Measurements from ENCODE around the gene ROBO1.

Gene ROBO1

DNA sequence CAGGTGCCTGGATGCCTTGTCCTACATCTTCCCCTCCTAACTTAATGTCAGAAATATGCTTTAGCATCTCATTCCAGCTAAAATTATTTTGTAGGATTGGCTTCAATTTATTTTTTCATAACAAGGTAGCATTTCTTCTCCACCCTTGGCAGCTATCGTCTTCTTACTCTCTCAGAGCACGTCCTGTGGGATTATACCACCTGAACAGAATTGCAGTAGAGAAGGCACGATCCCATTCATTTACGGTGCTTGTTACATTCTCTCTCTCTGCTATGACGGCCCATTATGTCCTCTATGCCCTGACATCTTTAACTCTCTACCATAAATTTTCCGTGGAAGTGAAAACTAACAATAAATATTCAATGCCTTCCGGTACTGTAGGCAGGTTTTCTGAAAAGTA lies 103.3 kb downstream of the ROBO1 start:
- no peak for DNase-seq

DNA sequence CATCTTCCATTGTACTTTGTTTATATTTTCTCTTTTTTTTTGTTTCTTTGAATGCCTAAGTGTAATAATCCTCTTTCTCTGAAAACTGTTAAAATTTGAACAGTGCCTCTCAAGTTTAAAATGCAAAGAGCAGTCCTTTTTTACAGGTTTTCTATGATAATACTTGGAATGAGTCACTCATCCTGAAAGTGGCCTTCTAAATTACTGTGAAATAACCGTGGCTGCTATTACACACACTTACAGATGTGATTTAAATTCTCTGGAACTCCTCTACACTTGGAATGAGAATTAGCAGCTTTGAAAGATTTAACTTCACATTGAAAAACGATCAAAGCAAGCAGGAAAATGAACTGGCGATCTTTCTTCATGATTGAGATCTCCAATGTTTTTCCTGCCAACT lies 105.9 kb downstream of the ROBO1 start:
- DNase-seq = no peak

DNA sequence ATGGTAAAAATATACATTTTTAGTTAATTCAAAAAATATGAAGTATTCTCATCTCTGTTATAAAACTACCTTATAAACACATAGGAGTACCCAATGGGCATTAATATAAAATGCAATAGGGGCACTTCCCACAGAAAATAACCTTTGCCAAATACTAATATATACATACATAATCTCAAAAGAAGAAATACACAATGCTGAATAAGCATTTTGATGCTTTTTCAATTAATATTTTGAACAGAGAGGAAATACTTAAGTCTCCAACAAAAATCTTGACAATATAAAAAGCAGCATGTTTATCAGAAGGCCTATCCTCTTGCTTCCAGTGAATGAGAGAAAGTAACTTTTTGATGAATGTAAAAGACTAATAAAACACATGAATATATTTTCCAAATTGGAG lies 110.7 kb downstream of the ROBO1 start:
- no peak for DNase-seq

DNA sequence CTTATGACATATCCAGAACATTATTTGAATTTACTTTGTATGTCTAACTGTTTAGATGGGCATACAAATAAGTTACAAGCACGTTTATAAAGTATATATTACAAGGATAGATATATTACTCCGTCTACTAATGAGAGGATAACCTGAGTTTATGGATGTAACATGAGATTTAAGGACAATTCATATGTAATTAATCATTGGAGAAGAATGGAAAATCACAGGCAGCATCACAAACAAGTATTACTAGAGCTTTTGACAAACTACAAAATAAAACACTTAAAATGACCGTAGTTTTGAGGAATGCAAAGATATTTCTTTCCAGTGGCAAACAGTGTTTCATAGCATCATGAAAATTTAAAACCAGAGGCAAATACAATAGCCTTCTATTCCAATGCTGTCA lies 113.8 kb downstream of the ROBO1 start:
- DNase-seq = no peak

DNA sequence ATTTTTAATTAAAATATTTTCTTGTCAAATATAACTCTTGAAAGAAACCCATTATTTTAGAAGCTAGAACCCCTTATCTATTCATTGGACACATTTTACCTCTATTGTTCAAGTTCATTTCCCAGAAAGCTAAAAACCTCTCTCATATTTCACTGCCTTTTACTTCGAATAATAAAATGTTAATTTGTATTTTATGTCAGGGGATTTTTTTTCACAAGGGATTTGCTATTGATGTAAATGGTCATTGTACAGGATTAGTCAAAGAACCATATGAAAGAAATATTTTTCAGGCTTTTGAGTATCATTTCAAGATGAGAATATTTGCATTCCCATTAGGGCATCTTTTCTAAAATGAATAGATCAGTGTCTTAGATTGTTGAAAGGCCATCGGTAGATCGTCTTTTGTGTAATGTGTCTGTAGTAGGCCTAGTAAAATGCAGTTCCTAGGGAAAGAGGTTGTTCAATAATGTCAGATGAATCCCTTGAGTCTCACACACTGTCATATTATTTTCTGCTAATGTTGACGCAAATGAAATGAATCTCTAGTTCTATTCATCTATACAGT lies 114.5 kb downstream of the ROBO1 start:
- no peak for DNase-seq

DNA sequence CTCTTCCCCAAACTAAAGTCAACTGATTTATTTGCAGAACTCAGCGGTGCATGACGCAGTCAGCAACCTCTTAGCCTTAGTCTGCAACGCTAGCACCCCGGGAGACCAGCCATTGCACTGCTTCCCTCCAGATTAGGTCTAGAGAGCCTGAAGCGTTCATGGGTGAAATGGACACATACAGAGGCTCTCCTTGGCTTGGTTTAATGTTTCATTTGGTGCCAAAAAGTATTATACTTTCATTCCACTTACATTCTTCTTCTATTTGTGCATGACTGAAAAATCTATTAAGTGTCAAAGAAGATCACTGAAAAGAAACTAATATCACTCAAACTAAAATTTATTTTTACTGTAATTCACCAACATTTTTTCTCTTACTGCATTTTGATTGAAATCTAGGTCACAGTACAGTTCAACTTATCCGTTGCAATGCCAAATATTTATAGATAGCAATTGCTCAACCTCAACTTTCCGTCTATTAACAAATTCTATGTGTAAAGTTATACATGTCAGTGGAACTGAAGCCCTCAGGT lies 116.2 kb downstream of the ROBO1 start:
- no peak for DNase-seq

DNA sequence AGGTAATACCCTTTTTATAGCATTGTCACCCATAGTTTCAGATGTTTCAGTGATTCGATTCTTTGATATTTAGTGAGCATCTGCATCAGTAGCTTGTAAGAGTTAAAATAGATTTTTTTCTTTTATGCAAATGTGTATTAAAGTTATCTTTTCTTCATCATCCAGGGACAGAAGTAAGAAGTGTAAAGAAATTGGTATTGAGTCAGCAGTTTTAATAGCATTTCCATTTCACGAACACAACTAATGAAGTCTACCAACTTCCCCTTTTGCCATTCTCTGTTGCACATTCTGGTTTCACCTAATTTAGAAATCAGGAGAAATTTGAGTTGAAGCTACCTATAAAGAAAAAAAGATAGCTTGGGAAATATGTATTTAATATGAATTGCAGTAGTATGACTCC lies 127.9 kb downstream of the ROBO1 start:
- DNase-seq = no peak

DNA sequence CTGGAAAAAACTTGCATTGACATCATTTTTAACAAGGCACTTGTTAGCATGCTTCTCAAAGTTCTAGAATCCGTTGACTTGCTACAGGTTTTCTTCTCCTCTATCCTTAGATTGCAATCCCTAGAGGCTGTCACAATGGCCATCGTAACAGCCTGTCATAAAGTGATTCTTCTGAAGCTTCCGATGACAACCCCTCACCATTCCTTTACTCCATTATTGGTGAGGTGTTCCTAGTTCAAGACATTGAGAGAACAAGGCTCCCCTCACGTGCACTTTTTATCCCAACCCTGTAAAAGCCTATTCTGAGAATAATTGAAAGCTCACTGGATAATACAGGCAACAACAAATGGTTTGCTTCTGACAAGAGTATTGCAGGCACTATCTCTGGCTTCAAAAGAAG lies 131.4 kb downstream of the ROBO1 start:
- DNase-seq = no peak

DNA sequence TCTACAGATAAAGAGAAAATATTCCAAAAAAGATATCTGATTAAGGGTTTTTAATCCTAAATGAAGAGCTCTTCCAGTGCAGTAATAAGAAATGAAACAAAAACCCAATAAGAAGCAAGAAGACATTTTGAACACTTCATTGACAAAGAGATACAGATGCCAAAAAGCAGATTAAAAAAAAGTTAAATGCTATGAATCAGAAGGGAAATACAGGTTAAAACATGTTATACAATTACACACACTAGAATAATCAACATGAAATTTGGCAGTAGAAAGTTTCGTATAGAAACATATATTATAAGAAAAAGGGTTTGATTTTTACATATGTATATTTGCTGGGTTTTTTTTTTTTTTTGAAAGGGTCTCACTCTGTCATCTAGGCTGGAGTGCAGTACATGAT lies 135.0 kb downstream of the ROBO1 start:
- no peak for DNase-seq

DNA sequence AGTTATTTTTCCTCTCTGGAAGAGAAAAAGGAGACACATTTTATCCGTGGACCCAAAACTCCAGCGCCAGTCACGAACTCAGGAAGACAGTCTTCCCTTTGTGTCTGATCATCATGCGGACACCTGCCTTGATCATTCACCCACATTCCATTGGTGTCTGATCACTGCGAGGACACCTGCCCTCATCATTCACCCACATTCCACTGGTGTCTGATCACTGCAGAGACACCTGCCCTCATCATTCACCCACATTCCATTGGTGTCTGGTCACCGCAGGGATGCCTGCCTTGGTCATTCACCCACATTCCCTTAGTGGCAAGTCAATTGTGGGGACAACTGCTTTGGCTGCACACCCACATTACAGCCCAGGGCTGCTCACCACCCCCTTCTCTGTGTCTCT lies 148.9 kb downstream of the ROBO1 start:
- DNase-seq = no peak

DNA sequence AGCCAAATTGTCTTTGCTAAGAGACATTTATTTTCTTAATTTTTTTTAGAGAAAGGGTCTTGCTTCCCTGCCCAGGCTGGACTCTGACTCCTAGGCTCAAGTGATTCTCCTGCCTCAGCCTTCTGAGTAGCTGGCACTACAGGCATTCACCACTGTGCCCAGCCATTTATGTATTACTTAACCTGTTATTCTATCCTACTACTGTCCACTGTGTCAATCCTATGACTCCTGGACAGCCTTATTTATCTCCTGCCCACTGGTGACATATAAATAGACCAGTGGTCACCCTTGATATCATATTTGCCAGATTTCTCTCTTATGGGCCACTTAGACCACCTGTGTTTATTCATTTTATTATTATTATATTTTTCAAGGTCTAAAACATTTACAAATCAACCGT lies 161.4 kb downstream of the ROBO1 start:
- no peak for DNase-seq

DNA sequence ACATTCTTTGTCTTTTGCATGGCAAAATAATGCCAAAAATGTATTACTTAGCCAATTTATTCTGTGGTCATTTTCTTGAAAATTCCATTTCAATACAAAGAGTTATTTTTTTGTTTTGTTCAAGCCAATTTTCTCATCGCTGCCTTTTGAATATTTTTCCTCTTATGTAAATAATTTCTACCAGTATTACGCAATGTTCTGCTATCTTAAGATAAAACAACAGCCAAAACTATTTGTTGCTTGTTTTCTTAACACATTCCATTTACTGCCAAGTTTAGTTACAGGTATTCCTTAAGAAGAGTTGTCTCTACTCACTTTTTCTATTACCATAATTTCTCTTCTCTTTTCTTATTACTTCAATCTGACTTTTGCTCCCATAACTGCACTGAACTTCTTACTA lies 163.1 kb downstream of the ROBO1 start:
- no peak for DNase-seq

DNA sequence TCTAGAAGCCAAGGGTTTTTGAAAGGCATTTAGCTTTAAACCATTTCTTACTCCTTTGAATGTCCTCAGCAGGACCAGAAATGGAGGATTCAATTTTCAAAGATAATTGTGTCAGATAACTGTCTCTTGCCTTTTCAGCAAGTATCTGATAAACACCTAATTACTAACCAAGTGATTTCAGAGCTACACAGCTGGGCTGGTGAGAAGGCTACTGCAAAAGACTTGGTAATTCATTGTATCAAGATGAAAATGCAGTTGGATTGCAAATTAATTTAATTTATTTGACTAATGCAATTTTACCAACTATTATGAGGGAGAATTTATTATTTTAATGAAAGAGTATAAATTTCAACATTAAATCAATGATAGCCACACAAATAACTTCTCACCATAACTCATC lies 165.4 kb downstream of the ROBO1 start:
- no peak for DNase-seq

DNA sequence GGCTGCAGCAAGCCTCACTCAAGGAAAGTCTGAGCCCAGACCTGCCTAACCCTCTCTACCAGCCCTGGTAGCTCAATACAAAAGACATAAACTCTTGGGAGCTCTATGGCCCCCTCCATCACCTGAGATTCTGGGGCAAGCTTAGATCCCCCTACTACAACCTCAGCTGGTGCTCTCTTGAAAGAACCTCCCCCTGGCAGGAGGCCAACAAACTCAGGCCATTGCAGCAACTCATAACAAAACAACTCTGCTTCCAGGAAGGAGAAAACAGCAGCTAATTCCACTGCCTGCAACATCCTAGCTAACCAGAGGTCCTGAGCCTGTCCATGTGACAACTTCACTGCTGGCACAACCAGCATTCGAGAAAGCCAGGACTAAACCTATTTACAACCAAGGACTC lies 169.2 kb downstream of the ROBO1 start:
- DNase-seq = no peak

DNA sequence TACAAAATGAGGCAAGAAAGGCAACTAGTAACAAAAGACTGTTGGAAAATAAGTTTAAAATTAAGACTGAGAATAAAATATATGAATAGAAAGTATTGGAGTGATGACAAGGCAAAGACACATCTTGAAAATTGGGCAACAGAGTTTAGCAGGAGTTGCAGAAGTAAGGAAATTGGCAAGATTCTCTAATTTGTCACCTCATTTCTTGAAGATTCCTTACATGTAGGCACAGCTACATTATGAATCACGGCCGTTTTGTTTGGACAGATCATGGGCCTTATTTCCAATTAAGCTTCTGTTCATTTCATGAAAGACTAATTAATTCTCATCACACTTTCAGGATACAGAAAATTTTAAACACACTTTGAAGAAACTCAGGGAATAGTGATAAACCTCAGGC lies 170.1 kb downstream of the ROBO1 start:
- no peak for DNase-seq

DNA sequence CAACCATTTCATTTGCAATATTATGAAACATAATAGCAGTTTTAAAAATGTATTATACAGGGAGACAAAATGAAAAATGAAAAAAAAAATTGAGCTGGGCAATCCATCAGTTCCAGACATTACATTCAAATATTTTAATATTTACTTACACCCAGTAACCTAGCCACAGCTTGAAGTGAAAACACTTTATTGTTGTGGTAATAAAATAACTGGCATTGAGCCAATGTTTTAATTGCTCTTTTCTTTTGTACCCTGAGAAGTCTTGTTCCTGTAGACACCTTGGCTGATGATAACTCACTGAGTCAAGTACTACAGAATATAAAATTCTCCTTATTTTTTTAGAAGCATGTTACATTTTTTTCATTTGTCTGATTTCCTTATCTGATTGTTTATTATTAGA lies 180.6 kb downstream of the ROBO1 start:
- no peak for DNase-seq

DNA sequence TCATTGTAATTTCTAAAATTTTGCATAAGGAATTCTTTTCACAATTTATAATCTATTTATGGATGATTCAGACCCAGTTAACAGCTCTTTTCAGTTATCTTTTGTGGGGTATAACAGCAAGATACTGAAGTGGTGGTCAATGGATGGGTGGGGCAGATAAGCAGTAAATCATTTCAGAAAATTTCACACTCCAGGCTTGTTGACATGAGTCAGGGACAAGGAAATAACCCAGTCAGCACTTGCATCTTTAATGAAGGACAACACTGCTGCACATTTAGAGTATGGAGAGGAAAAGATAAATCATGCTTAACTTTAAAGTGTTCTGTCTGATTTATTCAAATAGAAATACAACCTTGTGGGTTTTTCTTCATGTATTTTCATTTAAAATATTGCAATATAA lies 181.6 kb downstream of the ROBO1 start:
- no peak for DNase-seq

DNA sequence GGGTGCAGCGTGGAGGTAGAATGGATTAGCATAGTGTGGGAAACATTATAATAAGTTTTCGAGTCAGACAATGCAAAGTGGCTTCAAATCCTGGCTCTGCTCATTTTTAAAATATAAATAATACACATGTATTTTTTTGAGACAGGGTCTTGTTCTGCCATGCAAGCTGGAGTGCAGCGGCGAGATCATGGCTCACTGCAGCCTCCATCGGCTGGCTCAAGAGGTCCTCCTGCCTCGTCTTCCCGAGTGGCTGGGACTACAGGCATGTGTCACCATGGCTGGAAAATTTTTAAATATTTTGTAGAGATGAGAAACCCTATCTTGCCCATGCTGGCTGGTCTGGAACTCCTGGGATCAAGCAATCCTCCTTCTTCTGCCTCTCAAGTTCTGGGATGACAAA lies 194.9 kb downstream of the ROBO1 start:
- DNase-seq = no peak

DNA sequence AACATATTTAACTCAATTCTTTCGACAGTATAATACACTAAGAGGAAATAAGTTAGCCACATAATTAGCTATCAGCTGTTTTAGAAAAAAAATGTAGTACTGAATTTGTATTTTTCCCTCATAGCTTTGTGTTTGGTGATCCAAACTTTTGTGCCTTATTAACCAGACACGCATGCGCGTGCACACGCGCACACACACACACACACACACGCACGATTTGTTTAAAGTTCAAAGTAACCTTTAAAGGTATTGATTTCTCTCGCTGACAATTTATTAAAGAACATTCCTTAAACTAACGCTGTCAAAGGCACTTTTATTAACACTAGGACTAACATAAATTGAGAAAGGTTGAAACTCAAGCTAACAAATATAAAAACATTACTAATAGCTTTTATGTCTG lies 198.9 kb downstream of the ROBO1 start:
- no peak for DNase-seq

DNA sequence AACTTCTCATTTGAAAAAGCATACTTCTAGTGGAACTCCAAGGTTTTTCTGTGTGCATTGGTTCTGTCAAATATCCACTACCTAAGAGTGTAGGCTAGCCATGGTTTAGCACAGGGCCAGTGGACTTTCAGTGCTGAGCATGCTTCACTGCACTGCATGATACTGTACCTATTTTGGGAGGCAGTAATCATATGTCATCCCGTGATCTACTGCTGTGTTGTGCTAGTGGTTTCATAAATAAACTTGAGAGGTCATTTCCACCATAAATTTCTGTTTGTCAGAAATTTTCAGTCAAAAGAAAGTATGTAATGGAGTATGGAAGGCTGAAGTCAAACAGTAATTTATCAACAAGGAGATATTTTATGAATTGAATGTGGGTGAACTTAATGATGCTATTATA lies 203.6 kb downstream of the ROBO1 start:
- no peak for DNase-seq

DNA sequence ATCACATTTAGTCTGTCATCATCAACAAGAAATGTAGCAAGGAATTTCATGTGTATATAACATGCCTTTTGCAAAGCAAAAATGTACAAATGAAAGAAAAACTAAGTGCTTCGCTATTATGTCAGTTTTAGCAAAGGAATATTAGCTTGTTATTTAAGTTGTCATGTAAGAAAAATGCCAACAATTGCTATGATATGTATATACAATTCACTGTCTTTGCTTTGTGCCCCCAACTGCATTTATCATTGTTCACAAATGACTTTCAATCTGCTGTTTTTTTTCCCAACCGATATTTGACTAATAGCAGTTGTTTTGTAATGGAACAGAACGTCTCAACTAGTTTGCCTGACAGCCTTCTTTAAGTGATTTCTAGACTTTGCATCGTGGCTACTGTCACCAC lies 207.1 kb downstream of the ROBO1 start:
- DNase-seq = no peak

DNA sequence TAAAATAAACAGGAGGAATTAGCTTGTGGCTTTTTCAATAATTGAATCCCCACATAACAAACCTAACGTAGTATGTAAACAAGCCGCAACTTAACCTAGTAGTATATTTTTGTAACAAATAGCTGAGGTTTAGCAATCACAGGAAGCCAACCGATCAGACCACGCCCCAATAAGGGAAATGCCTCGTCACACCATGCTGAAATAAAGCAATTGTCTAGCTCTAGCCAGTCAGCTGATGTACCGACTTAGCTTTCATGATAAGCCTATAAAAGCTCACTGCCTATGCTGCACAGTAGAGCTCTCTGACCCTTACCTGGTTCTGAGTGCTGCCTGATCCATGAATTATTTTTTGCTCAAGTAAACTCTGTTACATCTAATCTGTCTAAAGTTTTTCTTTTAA lies 208.9 kb downstream of the ROBO1 start:
- DNase-seq = no peak

DNA sequence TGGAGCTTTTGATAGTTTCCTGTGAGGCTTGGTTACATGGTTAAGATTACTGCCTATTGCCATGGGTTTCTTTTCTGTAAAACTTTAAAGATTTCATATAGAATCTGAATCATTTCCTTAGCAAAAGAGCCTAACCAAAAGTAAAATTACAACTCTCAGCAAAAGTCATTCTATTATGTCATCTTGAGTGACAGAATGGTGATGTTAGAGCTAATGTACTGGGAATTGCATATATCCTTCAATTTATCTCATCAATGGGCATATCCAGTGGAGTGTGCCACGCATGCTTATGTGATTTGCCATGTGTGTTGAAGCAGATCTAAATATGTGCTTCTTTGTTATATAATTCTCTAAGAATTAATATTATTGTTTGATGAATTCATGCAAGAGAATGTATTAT lies 212.1 kb downstream of the ROBO1 start:
- DNase-seq = no peak

DNA sequence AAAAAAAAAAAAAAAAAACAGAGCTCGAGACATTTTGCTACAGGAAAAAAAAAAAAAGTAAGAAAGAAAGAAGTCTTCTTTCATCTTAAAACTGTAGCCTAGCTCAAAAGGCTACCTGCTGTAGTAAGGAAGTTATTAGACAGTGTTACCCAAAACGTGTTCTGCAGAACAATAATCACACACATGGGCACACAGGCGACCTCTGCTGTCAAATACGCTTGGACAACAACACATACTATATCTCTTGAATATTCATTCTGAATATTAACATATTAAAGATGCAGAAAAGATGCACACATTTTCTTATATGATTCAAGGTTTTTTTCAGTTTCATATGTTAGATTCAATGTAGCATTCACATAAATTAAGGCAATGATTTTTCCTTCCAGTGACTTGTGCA lies 215.8 kb downstream of the ROBO1 start:
- no peak for DNase-seq

DNA sequence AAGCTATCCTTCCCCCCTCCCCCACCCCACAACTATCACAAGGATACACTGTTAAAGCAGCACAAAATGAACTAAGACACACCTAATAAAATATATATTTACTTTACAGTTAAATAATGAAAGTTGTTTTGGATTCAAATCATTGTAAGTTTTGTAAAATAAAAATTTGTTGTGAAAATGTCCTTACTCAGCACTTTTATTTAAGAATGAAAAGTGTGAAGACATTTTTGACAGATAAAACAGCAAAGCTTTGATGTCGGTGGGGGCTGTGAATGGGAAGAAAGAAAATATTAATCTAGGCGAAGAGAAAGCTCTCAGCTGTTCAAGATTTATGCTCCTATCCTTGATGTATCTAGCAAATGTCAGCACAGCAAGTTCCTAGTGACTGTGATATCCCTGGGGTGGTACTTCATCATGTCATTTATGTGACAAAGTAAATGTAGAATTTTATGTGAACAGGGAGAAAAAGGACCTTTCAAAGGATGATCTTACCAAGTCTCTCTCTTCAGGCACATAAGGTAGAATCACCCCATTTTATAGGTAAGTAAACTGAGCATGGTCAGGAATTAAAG lies 216.4 kb downstream of the ROBO1 start:
- DNase-seq = no peak

All from activated effector memory CD4-positive, alpha-beta T cell treated with anti-CD3 and anti-CD28 coated beads, Interleukin-2, amount 50 U/mL, for 16 hours (primary cell).